ENCODE measurements around the gene LAG3. TPM values are rescaled to one million over a fixed set of nuclear protein-coding genes. Genes with fewer than 3 reads are reported as not detected.

The LAG3 gene
- total RNA-seq, 1 experiment from 2014 or later, result 3.3 TPM

DNA sequence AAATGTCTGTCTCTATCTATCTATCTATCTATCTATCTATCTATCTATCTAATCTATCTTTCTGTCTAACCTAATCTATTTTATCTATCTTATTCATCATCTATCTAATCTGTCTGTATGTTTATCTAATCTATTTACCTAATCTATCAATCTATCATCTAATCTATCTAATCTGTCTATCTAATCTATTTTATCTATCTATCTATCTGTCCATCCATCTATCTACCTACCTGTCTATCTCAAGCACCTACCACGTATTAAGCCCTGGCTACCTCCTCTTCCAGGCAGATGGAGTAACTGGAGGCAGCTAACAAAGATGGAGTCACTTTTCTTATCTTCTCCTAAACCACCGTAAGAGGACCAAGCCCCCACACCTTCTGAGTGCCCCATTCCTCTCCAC, 22.8 kb downstream of the LAG3 start:
- ChIA-PET CTCF (no interaction called here), RAD21 (ENCODE audit: low non-redundant PET in 1 of 2, low total read pairs in 2 of 2, uncharacterized antibody in 2 of 2, unreplicated experiment in 2 of 2) (no interaction called here), POLR2A (interaction anchor here (0.8 kb wide), 1 partner anchor 23 kb away, joined by 3 read pairs; no protein-coding TSS in a partner anchor)
- intact Hi-C loops (cut with micrococcal nuclease), result no loop called here
- no peaks in the 10 kb centered on the region for H3K9me2 ChIP-seq (ENCODE audit: insufficient read depth)
- ATAC-seq, result no peak
- H3K79me2 ChIP-seq (ENCODE audit: insufficient read depth, low read length), result no peaks in the 10 kb centered on the region
- no peaks in the 10 kb centered on the region for H3K36me3 ChIP-seq (ENCODE audit: control insufficient read depth in 1 of 2, insufficient read depth in 2 of 2, low read length in 2 of 2)
- H3K4me2 ChIP-seq (ENCODE audit: low read length), result no peak overlapping the region
- H3K27me3 ChIP-seq (ENCODE audit: insufficient read depth, low read length), result no peaks in the 10 kb centered on the region
- H3K9me3 ChIP-seq (ENCODE audit: control insufficient read depth in 1 of 2, insufficient read depth in 1 of 2, low read depth in 1 of 2, low read length in 2 of 2), result no peaks in the 10 kb centered on the region
- H3K4me1 ChIP-seq (ENCODE audit: control insufficient read depth in 1 of 2, insufficient read depth in 2 of 2, low read length in 2 of 2), result no peaks in the 10 kb centered on the region
- TF ChIP-seq POLR2AphosphoS5 (IDR thresholded peaks at IDR 0.05; ENCODE audit: low read depth, low read length), result no peak
- no peak for TF ChIP-seq ELF1 (IDR thresholded peaks at IDR 0.05; ENCODE audit: borderline replicate concordance, low read depth)
- no peak for TF ChIP-seq ZNF274 (IDR thresholded peaks at IDR 0.05; ENCODE audit: low read depth, low read length)
- TF ChIP-seq TCF7L2 (IDR thresholded peaks at IDR 0.05; ENCODE audit: borderline replicate concordance, extremely low read depth, insufficient read depth, insufficient read length), result no peak
- no peak for TF ChIP-seq JUND (IDR thresholded peaks at IDR 0.05)
- TF ChIP-seq MAX (IDR thresholded peaks at IDR 0.05), result no peak
- TF ChIP-seq SIN3A (IDR thresholded peaks at IDR 0.05; ENCODE audit: low read depth), result no peak
- no peak for TF ChIP-seq ZBTB33 (IDR thresholded peaks at IDR 0.05; ENCODE audit: extremely low read depth, insufficient replicate concordance, low read length)
- TF ChIP-seq EGR1 (IDR thresholded peaks at IDR 0.05; ENCODE audit: low read depth), result no peak
- DNase-seq (ENCODE audit: low read depth, low spot score), result no peak
- no peak overlapping the region for H2AFZ ChIP-seq (ENCODE audit: low read depth, low read length, poor library complexity, severe bottlenecking)
- no peak overlapping the region for H3K27ac ChIP-seq (ENCODE audit: low read depth, low read length)
- no peaks in the 10 kb centered on the region for H4K20me1 ChIP-seq (ENCODE audit: insufficient read depth)
- no peak overlapping the region for H3K4me3 ChIP-seq (replicated peaks in 1 of 2; ENCODE audit: low read depth in 1 of 2, low read length in 2 of 2)
- no peak overlapping the region for H3K9ac ChIP-seq (ENCODE audit: low read length)
- no TSS peak for BruUV-seq (replicated peaks)

All from HCT116 (cell line).